ENCODE results near the gene MSI2.

MSI2 gene

GRCh38 chr17:57444682-57445450 is 188.5 kb downstream of the MSI2 start:
- DNase-seq, result no peak

- DNase-seq, result no peak
These were observed 189.6 kb downstream of the MSI2 start for GRCh38 chr17:57445772-57446472.

- no peak for DNase-seq
These were observed 191.2 kb downstream of the MSI2 start for GRCh38 chr17:57447357-57447989.

- peak; percentile 68 for DNase-seq
These were observed 191.9 kb downstream of the MSI2 start for GRCh38 chr17:57447990-57448758.

GRCh38 chr17:57448759-57449283 is 192.5 kb downstream of the MSI2 start:
- DNase-seq, result no peak

GRCh38 chr17:57451191-57451590 is 194.9 kb downstream of the MSI2 start:
- no peak for DNase-seq

GRCh38 chr17:57451643-57452042 is 195.3 kb downstream of the MSI2 start:
- no peak for DNase-seq

GRCh38 chr17:57453841-57454425 is 197.6 kb downstream of the MSI2 start:
- DNase-seq, result no peak

- DNase-seq, result no peak
These were observed 198.4 kb downstream of the MSI2 start for GRCh38 chr17:57454729-57455062.

- DNase-seq, result no peak
These were observed 199.0 kb downstream of the MSI2 start for GRCh38 chr17:57455063-57455914.

GRCh38 chr17:57456622-57457021 is 200.3 kb downstream of the MSI2 start:
- no peak for DNase-seq

- DNase-seq, result no peak
These were observed 200.9 kb downstream of the MSI2 start for GRCh38 chr17:57457188-57457587.

- peak; percentile 53 for DNase-seq
These were observed 202.5 kb downstream of the MSI2 start for GRCh38 chr17:57458718-57459285.

- DNase-seq, result no peak
These were observed 203.1 kb downstream of the MSI2 start for GRCh38 chr17:57459286-57459915.

- DNase-seq, result no peak
These were observed 204.8 kb downstream of the MSI2 start for GRCh38 chr17:57461082-57461481.

- no peak for DNase-seq
These were observed 205.8 kb downstream of the MSI2 start for GRCh38 chr17:57462007-57462579.

- DNase-seq, result no peak
These were observed 207.0 kb downstream of the MSI2 start for GRCh38 chr17:57463103-57463885.

GRCh38 chr17:57464191-57464864 is 208.0 kb downstream of the MSI2 start:
- DNase-seq, result no peak

- DNase-seq, result no peak
These were observed 209.3 kb downstream of the MSI2 start for GRCh38 chr17:57465610-57466009.

Data from NCI-H1105 treated with DMSO at 0.1 percent for 48 hours (cell line).